ENCODE data around the gene RUNX3. TPM values are rescaled to one million over a fixed set of nuclear protein-coding genes. Genes with fewer than 3 reads are reported as not detected.

Gene RUNX3
- total RNA-seq, 1 experiment from 2014 or later = 22.6 TPM

DNA sequence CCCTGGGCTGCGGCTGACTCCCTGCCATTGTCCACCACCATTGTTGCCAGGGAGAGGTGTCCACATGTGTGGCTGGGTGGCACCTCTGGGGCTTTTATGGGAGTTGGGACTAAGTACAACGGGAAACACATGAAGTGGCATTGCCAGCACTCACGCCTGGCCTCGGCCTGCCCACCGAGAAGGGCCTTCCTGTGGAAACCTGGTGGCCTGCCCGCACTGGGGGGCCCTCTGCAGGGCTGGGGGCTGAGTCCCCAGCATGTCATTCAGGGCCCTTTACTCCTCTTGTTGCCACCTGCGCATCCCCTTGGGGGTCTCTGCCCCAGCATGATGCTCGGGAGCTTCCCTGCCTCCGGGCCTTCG, 35.5 kb upstream of the RUNX3 start:
- Histone ChIP-seq H3K4me3 (replicated peaks in 1 of 2; ENCODE audit: low read depth in 1 of 2, low read length in 2 of 2) (no peak overlapping the region), H3K4me1 (ENCODE audit: control insufficient read depth in 1 of 2, insufficient read depth in 2 of 2, low read length in 2 of 2) (peaks cover 1 to 26% of the 10 kb centered on the region in 2 experiments; a peak in 3 of 4 replicates), H3K27ac (ENCODE audit: low read depth, low read length) (no peak overlapping the region), H3K4me2 (ENCODE audit: low read length) (no peak overlapping the region), H4K20me1 (ENCODE audit: insufficient read depth) (no peaks in the 10 kb centered on the region), H3K9me2 (ENCODE audit: insufficient read depth) (no peaks in the 10 kb centered on the region), H3K27me3 (ENCODE audit: insufficient read depth, low read length) (no peaks in the 10 kb centered on the region), H3K9me3 (ENCODE audit: control insufficient read depth in 1 of 2, insufficient read depth in 1 of 2, low read depth in 1 of 2, low read length in 2 of 2) (no peaks in the 10 kb centered on the region), H3K79me2 (ENCODE audit: insufficient read depth, low read length) (no peaks in the 10 kb centered on the region), H3K9ac (ENCODE audit: low read length) (no peak overlapping the region), H3K36me3 (ENCODE audit: control insufficient read depth in 1 of 2, insufficient read depth in 2 of 2, low read length in 2 of 2) (no peaks in the 10 kb centered on the region), H2AFZ (ENCODE audit: low read depth, low read length, poor library complexity, severe bottlenecking) (no peak overlapping the region)
- intact Hi-C loops (cut with micrococcal nuclease) = no loop called here
- DNase-seq (ENCODE audit: low read depth, low spot score) (no peak), ATAC-seq (no peak)
- ChIA-PET RAD21 (ENCODE audit: low non-redundant PET in 1 of 2, low total read pairs in 2 of 2, uncharacterized antibody in 2 of 2, unreplicated experiment in 2 of 2) (no interaction called here), CTCF (no interaction called here), POLR2A (no interaction called here)
- TF ChIP-seq, protein P1, sequence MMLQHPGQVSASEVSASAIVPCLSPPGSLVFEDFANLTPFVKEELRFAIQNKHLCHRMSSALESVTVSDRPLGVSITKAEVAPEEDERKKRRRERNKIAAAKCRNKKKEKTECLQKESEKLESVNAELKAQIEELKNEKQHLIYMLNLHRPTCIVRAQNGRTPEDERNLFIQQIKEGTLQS (IDR thresholded peaks at IDR 0.05) = no peak
- TF ChIP-seq ZFX (IDR thresholded peaks at IDR 0.05) (no peak), EZH2phosphoT487 (IDR thresholded peaks at IDR 0.05; ENCODE audit: borderline replicate concordance) (no peak), TCF7L2 (IDR thresholded peaks at IDR 0.05; ENCODE audit: borderline replicate concordance, extremely low read depth, insufficient read depth, insufficient read length) (no peak), MAX (IDR thresholded peaks at IDR 0.05) (no peak), CBX3 (IDR thresholded peaks at IDR 0.05; ENCODE audit: low read depth) (no peak), POLR2AphosphoS5 (IDR thresholded peaks at IDR 0.05; ENCODE audit: low read depth, low read length) (no peak), SRF (IDR thresholded peaks at IDR 0.05; ENCODE audit: low read depth) (no peak), RAD21 (IDR thresholded peaks at IDR 0.05; ENCODE audit: low read depth) (no peak), FOSL1 (IDR thresholded peaks at IDR 0.05; ENCODE audit: low read depth) (no peak), EGR1 (IDR thresholded peaks at IDR 0.05; ENCODE audit: low read depth) (no peak), ELF1 (IDR thresholded peaks at IDR 0.05; ENCODE audit: borderline replicate concordance, low read depth) (no peak), SP1 (IDR thresholded peaks at IDR 0.05; ENCODE audit: low read depth) (no peak), JUND (IDR thresholded peaks at IDR 0.05) (no peak)
- no TSS peak for BruUV-seq (replicated peaks)
